Stimulated activated naive B cell treated with anti-CD40 and anti-IgM and Interleukin-4, amounts not matched to agents 10 μg/mL and 1 μg/mL and 100 μg/mL, for 72 hours (primary cell): ENCODE measurements around the gene NCOA3.

Experiments
- ATAC-seq, 2 donors: fragments of 150-1000 bp; cut with Tn5 transposase; replicated peaks; 2 replicates each; pipeline ENCODE4 v1.10.0; 2021; ENCODE audit warnings: moderate library complexity in 1 of 2
- DNase-seq: peaks from one replicate; pipeline ENCODE4 v3.0.0; 2021
- H3K27ac Mint-ChIP-seq: one replicate; pipeline ENCODE4 v1.8.0; 2022; ENCODE audit warnings: mild to moderate bottlenecking, mixed read lengths
- H3K27me3 Mint-ChIP-seq, 2 donors: one replicate each; pipeline ENCODE4 v1.8.0; 2022; ENCODE audit warnings: mixed read lengths in 2 of 2
- H3K36me3 Mint-ChIP-seq, 2 donors: one replicate each; pipeline ENCODE4 v1.8.0; 2022; ENCODE audit warnings: mixed read lengths in 2 of 2, mild to moderate bottlenecking in 1 of 2
- H3K4me1 Mint-ChIP-seq, 2 donors: one replicate each; pipeline ENCODE4 v1.8.0; 2022; ENCODE audit warnings: mixed read lengths in 2 of 2, mild to moderate bottlenecking in 1 of 2
- H3K4me3 Mint-ChIP-seq, 2 donors: one replicate each; pipeline ENCODE4 v1.8.0; 2022; ENCODE audit warnings: mild to moderate bottlenecking in 2 of 2, mixed read lengths in 2 of 2, moderate library complexity in 1 of 2
- H3K9me3 Mint-ChIP-seq, 2 donors: one replicate each; pipeline ENCODE4 v1.8.0; 2022; ENCODE audit warnings: mixed read lengths in 2 of 2, mild to moderate bottlenecking in 1 of 2

Gene NCOA3

DNA sequence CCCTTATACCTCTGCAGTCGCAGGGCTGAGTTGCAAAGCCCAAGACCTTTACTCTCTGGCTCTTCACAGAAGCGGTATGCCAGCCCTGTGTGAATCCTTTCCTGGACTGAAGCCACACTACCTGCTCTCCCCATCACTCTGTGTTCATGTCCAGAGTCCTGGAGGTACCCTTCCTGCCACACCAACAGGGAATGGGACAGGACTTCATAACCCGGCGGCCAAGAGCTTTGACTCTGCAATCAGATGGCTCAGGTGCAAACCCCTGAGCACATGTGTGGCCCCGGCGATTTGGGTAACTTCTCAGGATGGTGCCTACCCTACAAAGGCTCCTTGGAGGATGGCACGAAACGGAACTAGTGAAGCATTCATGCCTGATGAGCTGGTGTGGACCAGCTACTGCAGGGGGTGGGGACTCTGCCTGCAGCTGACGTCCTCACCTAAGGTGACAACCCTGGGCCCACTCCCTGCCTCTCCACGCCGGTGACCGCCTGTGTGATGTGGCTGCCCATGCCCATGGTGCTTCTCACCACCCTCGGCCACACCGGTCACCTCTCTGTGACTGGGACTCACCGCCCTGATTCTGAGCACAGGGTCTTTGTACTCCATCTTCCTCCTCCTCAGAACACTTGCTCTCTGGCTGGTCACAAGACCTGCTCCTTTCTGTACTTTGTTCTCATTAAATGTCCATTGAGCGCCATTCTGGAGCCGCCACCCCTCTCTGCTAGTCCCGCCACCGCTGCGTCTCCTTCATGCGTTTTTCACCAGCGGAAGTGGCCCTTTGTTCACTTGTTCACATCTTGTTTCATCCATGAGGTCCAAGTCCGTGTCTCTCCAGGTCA lies 166.8 kb downstream of the NCOA3 start:
- peaks cover 19 to 32% of the 10 kb centered on the region in 2 donors for H3K36me3 Mint-ChIP-seq
- peak overlapping the region in 1 of 2 donors; percentile 36 for H3K4me3 Mint-ChIP-seq
- DNase-seq (no peak), ATAC-seq (peak in 1 of 2 donors; percentile 7)
- H3K27me3 Mint-ChIP-seq, result peaks cover 0 to 3% of the 10 kb centered on the region in 2 donors
- peaks cover 14 to 24% of the 10 kb centered on the region in 2 donors for H3K4me1 Mint-ChIP-seq
- H3K9me3 Mint-ChIP-seq, result no peaks in the 10 kb centered on the region
- peak overlapping the region; percentile 74 for H3K27ac Mint-ChIP-seq

DNA sequence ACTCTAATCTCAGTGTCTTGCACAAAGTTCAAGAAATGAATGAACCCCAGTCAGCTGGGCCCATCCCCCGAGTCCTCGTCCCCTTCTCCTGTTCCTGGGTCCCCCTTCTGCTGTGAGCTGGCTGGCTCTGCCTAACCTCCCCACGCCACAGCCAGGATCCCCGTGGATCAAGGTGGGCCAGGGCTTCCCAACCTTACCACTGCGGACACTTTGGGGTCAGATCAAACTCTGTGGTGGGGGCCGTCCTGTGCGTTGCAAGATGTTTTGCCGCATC lies 167.4 kb downstream of the NCOA3 start:
- Mint-ChIP-seq H3K4me3 (peak overlapping the region in 1 of 2 donors; percentile 36), H3K9me3 (no peaks in the 10 kb centered on the region), H3K4me1 (peaks cover 9 to 19% of the 10 kb centered on the region in 2 donors), H3K27ac (peak overlapping the region; percentile 74), H3K36me3 (peaks cover 15 to 30% of the 10 kb centered on the region in 2 donors), H3K27me3 (peaks cover 0 to 3% of the 10 kb centered on the region in 2 donors)
- no peak for DNase-seq
- ATAC-seq, result no peak

DNA sequence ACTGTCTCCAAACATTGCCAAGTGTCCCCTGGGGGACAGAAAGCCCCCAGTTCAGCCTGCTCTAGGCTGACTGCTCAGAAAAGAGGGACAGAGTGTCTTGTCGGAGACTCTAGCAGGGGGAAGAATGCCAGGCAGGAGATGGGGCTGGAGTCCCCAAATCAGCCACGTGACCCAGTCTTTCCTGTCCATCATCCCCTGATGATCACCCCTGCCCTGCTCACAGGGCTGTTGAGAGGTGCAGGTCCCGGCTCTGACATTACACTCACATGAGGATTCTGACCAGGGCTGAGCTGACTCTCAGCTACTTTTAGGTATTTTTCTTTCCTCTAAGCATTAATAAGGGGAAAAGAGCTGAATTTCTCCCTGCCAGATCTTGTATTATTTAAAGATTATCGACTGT lies 167.8 kb downstream of the NCOA3 start:
- Mint-ChIP-seq H3K4me3 (peak overlapping the region in 1 of 2 donors; percentile 36), H3K4me1 (peaks cover 7 to 19% of the 10 kb centered on the region in 2 donors), H3K27ac (peak overlapping the region; percentile 74), H3K9me3 (no peaks in the 10 kb centered on the region), H3K36me3 (peaks cover 13 to 29% of the 10 kb centered on the region in 2 donors), H3K27me3 (peaks cover 0 to 3% of the 10 kb centered on the region in 2 donors)
- peak in 1 of 2 donors; percentile 6 for ATAC-seq
- DNase-seq, result no peak

DNA sequence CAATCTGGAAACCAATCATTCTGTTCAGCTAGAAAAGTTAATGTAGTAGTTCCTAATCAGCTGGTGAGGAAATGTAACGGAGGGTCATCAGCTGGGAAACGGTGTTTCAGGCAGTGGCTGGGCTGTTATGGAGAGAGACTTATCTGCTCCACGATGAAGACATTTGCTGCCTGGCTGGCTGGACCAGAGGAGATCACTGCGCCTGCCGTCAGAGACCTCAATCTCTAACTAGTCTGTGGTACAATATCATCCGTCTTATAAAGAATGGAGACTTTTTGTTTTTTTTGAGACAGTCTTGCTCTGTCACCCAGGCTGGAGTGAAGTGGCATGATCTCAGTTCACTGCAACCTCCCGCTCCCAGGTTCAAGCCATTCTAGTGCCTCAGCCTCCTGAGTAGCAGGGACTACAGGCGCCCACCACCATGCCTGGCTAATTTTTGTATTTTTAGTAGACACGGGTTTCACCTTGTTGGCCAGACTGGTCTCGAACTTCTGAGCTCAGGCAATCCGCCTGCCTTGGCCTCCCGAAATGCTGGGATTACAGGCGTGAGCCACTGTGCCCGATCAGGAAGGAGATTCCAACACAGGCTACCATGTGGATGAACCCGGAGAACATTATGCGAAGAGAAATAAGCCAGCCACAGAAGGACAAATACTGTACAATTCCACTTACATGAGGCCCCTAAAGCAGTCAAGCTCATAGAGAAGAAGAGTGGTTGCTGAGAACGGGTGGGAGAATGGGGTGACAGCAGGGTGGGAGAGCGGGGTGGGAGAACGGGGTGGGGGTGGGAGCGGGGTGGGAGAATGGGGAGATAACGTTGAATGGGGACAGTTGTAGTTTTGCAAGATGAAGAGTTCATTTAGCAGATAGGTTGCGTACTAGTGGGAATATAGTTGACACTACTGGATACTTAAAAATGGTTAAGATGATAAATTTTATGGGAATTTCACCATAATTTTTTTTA lies 168.5 kb downstream of the NCOA3 start:
- ATAC-seq (no peak), DNase-seq (no peak)
- H3K36me3 Mint-ChIP-seq, result peaks cover 9 to 24% of the 10 kb centered on the region in 2 donors
- H3K4me1 Mint-ChIP-seq, result peaks cover 7 to 16% of the 10 kb centered on the region in 2 donors
- H3K9me3 Mint-ChIP-seq, result no peaks in the 10 kb centered on the region
- peaks cover 0 to 3% of the 10 kb centered on the region in 2 donors for H3K27me3 Mint-ChIP-seq
- H3K27ac Mint-ChIP-seq, result peak overlapping the region; percentile 89
- H3K4me3 Mint-ChIP-seq, result peak overlapping the region in 1 of 2 donors; percentile 39

DNA sequence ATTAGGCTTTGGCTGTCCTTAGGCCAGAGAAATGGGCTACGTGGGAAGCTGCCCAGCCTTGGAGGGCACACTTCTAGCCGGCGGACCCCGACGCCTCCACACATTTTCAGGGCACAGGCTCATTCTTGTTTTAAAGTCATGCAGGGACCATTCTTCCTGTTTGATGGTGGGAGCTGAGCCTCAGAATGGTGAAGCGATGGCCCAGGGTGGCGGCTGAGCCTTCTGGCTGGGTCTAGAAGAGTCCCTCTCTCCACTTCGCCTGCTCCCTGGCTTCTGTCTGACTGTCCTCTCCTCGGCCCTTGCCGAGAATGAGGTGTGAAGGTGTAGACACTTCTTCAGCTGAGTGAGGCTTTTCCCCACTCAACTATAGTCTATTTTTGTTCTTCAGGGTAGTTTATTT lies 169.2 kb downstream of the NCOA3 start:
- Mint-ChIP-seq H3K9me3 (no peaks in the 10 kb centered on the region), H3K27me3 (peaks cover 0 to 3% of the 10 kb centered on the region in 2 donors), H3K4me3 (no peak overlapping the region), H3K4me1 (peaks cover 7 to 16% of the 10 kb centered on the region in 2 donors), H3K27ac (no peak overlapping the region), H3K36me3 (peaks cover 9 to 19% of the 10 kb centered on the region in 2 donors)
- DNase-seq (no peak), ATAC-seq (no peak)

DNA sequence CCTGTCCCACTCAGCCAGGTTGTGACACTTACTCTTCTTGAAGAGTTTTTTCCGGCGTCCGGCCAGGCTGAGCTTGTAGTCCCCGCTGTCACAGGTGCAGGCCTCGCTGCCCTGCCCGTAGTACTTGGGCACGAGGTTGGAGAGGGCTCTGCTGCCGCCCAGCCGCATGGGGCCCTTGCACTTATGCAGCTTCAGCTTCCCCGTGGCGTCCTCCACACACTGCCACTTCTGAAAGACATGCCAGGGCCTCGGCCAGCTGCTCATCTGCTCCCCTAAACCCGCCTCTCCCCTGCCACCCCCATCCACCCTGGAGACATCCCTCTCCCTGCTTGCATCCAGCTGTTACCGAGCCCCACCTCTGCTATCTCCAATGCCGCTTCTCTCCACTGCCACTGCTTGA lies 170.5 kb downstream of the NCOA3 start:
- no peaks in the 10 kb centered on the region for H3K9me3 Mint-ChIP-seq
- peak overlapping the region; percentile 73 for H3K27ac Mint-ChIP-seq
- DNase-seq (no peak), ATAC-seq (no peak)
- H3K4me1 Mint-ChIP-seq, result peaks cover 7 to 9% of the 10 kb centered on the region in 2 donors
- no peak overlapping the region for H3K4me3 Mint-ChIP-seq
- peaks cover 0 to 3% of the 10 kb centered on the region in 2 donors for H3K27me3 Mint-ChIP-seq
- H3K36me3 Mint-ChIP-seq, result peaks cover 5 to 10% of the 10 kb centered on the region in 2 donors

DNA sequence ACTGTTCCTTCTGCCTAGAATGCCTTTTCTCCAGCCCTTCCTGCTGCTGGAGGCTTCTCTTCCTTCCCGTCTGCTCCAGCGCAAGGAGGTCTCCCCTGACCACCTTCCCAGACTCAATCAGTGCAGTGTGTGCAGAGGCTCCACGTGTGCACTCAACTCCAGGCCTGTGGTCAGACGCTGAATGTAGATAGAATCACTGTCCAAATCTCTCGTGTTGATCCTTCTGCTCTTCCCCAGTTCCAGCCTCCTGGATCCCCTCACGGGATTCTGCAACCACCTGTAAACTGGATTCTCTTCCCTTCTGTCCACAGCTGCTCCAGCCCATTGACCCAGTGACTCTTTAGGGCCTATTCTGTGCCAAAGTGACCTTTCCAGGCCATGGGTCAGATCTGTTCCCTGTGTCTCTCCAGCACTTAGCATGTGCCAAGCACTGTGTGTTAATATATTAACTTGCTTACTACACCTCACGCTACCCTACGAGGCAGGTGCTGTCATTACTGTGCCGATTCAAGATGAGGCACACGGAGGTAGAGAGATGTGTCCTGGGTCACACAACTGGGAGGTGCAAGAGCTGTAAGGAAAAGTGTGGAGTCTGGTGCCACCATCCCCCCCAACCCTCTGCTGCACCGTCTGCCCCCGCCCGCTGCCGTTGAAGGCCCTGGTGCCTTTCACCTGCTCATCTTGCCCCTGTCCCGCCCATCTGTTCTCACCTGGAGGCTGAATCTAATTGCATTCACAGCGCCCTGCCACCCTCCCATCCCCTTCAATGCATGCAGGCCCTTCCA lies 171.4 kb downstream of the NCOA3 start:
- Mint-ChIP-seq H3K9me3 (no peaks in the 10 kb centered on the region), H3K27ac (peak overlapping the region; percentile 73)
- no peak for ATAC-seq

DNA sequence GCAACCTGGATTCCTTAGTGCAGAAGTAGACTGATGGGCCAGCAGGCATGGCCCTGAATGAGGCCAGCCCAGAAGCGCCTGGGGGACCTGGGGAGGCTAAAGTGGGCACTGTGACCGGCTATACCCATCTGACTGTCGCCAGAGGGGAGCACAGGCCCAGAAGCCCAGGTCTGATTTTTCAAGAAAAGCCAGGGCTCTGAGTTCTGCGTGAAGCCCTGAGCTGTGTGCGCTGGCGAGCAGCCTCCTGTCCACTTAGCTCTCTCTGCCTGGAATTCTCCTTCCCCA lies 171.9 kb downstream of the NCOA3 start:
- Mint-ChIP-seq H3K27me3 (peaks cover 0 to 3% of the 10 kb centered on the region in 2 donors), H3K4me3 (no peak overlapping the region), H3K4me1 (peaks cover 0 to 6% of the 10 kb centered on the region in 2 donors), H3K27ac (peak overlapping the region; percentile 80), H3K36me3 (peaks cover 0 to 5% of the 10 kb centered on the region in 2 donors), H3K9me3 (no peaks in the 10 kb centered on the region)
- ATAC-seq (no peak), DNase-seq (no peak)

More for the DNA sequence above, 171.4 kb downstream of the NCOA3 start:
- no peak for DNase-seq
- H3K4me1 Mint-ChIP-seq, result peaks cover 3 to 9% of the 10 kb centered on the region in 2 donors
- no peak overlapping the region for H3K4me3 Mint-ChIP-seq
- peaks cover 3 to 7% of the 10 kb centered on the region in 2 donors for H3K36me3 Mint-ChIP-seq
- H3K27me3 Mint-ChIP-seq, result peaks cover 0 to 3% of the 10 kb centered on the region in 2 donors

DNA sequence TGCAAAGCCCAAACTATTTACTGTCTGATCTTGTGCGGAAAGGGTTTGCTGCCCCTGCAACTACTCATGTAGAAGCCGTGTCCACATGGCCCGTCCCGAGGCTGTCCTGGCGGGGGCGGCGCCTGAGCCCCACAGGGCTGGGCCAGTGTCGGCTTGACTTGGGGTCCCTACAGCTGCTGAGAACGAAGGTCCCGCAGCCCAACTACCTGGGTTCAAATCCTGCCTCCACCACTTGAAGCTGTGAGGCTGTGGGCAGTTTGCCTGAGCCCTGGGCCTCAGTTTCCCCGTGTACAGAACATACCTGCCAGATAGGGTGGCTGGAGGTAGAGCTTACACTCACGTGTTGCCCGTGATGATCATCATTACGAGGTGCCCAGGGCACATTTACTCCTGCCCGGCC lies 172.5 kb downstream of the NCOA3 start:
- H3K4me1 Mint-ChIP-seq, result peaks cover 0 to 4% of the 10 kb centered on the region in 2 donors

DNA sequence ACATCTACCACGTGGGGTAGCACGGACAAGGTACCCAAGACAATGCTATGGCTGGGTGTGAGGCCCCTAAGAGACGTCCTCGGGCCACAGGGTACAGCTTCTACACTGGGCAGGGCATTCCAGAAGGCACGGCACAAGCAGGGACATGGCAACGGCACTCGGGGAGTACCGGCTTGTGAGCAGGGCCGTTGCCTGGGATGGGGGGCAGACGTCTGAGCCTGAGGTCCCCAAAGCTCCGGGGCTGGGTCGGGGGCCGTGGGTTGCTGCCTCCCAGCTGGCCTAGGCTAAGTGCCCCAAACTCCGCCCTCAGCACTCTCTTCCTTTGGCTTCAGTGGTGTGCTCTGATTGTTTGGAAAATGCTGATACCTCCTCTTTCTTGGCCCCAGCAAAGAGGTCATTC lies 173.0 kb downstream of the NCOA3 start:
- ATAC-seq (no peak), DNase-seq (no peak)
- Mint-ChIP-seq H3K27ac (peak overlapping the region; percentile 75), H3K36me3 (no peaks in the 10 kb centered on the region), H3K9me3 (no peaks in the 10 kb centered on the region), H3K27me3 (peaks cover 0 to 3% of the 10 kb centered on the region in 2 donors), H3K4me3 (no peak overlapping the region), H3K4me1 (peaks cover 0 to 4% of the 10 kb centered on the region in 2 donors)

More for the DNA sequence above, 172.5 kb downstream of the NCOA3 start:
- H3K27ac Mint-ChIP-seq, result peak overlapping the region; percentile 75
- DNase-seq (no peak), ATAC-seq (no peak)
- peaks cover 0 to under 1% of the 10 kb centered on the region in 2 donors for H3K36me3 Mint-ChIP-seq
- H3K27me3 Mint-ChIP-seq, result peaks cover 0 to 3% of the 10 kb centered on the region in 2 donors
- no peak overlapping the region for H3K4me3 Mint-ChIP-seq
- H3K9me3 Mint-ChIP-seq, result no peaks in the 10 kb centered on the region

DNA sequence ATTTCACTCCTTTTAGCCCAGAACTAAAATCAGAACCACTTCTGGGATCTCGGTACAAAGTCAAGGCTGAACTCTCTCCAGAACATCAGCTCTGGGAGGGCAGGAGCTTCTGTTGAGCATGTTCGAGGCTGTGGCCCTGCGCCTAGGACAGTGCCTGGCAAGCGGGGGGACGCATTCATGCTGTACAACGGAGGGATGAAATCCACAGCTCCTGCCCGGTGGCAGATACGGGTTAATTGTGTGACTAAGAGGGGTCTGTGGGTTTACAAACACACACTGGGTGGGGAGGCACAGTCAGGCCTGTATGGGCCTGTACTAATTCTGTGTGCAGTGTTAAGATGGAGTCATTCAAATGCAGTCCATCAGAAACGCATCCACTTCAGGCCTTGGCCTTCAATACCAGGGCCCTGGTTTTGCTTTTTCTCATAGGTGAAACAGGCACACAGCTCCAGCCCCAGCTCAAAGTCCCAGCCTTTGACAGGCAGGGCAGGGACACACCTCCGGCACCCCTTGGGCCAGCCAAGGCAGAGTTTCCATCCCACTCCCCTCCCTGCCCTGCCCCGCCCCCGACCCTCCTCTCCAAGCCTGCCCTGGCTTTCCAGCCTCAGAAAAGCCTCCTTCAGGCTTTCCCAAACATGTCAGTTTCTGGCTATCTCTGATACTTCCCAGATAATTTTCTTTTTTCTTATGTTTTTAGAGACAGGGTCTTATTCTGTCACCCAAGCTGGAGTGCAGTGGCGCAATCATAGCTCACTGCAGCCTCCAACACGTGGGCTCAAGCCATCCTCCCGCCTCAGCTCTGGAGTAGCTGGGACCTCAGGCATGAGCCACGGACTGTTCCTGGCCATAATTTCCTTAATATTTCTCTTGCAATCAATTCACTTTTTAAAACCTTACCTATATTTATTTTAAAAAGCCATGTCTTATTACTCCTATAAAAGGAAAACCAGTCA lies 173.8 kb downstream of the NCOA3 start:
- Mint-ChIP-seq H3K36me3 (no peaks in the 10 kb centered on the region), H3K4me1 (peaks cover 0 to 1% of the 10 kb centered on the region in 2 donors), H3K4me3 (no peak overlapping the region), H3K27me3 (peaks cover 0 to under 1% of the 10 kb centered on the region in 2 donors), H3K9me3 (no peaks in the 10 kb centered on the region), H3K27ac (no peak overlapping the region)
- DNase-seq (no peak), ATAC-seq (no peak)

DNA sequence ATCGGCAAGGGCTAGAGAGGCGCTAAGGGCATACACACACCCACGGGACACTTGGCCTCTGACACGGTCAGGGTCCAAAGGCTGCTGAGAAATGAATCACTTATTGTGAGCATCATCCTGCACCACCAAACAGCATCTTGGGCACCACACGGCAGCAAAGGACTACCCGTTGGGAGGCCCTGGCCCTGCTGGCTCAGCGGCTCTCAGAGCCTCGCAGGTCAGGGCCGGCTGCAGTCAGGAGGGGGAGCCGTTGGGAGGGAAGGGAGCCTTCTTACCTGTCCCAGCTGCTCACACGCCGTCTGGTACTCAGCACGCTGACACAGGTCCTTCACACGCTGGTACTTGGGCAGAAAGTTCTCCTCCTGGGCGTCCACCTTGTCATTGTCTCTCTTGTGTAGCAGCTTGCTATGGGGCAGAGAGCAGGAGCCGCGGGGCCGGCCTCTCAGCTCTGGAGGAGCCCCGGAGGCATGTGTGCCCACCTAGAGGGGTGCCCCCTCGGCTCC lies 174.6 kb downstream of the NCOA3 start:
- Mint-ChIP-seq H3K4me1 (peaks cover 0 to 1% of the 10 kb centered on the region in 2 donors), H3K9me3 (no peaks in the 10 kb centered on the region), H3K4me3 (no peak overlapping the region), H3K27me3 (no peaks in the 10 kb centered on the region), H3K36me3 (no peaks in the 10 kb centered on the region), H3K27ac (no peak overlapping the region)
- ATAC-seq (no peak), DNase-seq (no peak)
